ENCODE data around the gene NPTXR. TPM values are rescaled to one million over a fixed set of nuclear protein-coding genes. Genes with fewer than 3 reads are reported as not detected.

The NPTXR gene
- total RNA-seq, 6 experiments from 2014 or later, result 0.18 to 0.68 (median 0.28) TPM

GRCh38 chr22:38823637-38824036 lies 20.2 kb downstream of the NPTXR start:
- DNase-seq (no peak), ATAC-seq (no peak)
- H3K27me3 ChIP-seq, result no peaks in the 10 kb centered on the region
- H3K4me3 ChIP-seq, result no peak overlapping the region
- WGBS (ENCODE audit: insufficient coverage, low coverage, low lambda C conversion rate, missing lambda C conversion rate), result no CpG with 5 or more reads among the region's 2 CpGs
- no peak for TF ChIP-seq POLR2A (IDR thresholded peaks at IDR 0.05)
- TF ChIP-seq, protein P1, sequence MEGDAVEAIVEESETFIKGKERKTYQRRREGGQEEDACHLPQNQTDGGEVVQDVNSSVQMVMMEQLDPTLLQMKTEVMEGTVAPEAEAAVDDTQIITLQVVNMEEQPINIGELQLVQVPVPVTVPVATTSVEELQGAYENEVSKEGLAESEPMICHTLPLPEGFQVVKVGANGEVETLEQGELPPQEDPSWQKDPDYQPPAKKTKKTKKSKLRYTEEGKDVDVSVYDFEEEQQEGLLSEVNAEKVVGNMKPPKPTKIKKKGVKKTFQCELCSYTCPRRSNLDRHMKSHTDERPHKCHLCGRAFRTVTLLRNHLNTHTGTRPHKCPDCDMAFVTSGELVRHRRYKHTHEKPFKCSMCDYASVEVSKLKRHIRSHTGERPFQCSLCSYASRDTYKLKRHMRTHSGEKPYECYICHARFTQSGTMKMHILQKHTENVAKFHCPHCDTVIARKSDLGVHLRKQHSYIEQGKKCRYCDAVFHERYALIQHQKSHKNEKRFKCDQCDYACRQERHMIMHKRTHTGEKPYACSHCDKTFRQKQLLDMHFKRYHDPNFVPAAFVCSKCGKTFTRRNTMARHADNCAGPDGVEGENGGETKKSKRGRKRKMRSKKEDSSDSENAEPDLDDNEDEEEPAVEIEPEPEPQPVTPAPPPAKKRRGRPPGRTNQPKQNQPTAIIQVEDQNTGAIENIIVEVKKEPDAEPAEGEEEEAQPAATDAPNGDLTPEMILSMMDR (IDR thresholded peaks at IDR 0.05), result no peak
- H3K9me3 ChIP-seq, result no peaks in the 10 kb centered on the region
- intact Hi-C loops (cut with DNase I), result no loop called here
- H3K4me1 ChIP-seq, result no peaks in the 10 kb centered on the region
- H3K27ac ChIP-seq, result no peak overlapping the region
- no peaks in the 10 kb centered on the region for H3K36me3 ChIP-seq

GRCh38 chr22:38823076-38823475 lies 20.8 kb downstream of the NPTXR start:
- H3K27me3 ChIP-seq, result no peaks in the 10 kb centered on the region
- H3K4me3 ChIP-seq, result no peak overlapping the region
- WGBS (ENCODE audit: insufficient coverage, low coverage, low lambda C conversion rate, missing lambda C conversion rate), result 100% methylated on average over 2 of the region's 4 CpGs
- no peaks in the 10 kb centered on the region for H3K36me3 ChIP-seq
- ATAC-seq, result no peak
- TF ChIP-seq, protein P1 (IDR thresholded peaks at IDR 0.05), result no peak
- no peak for TF ChIP-seq POLR2A (IDR thresholded peaks at IDR 0.05)
- no peaks in the 10 kb centered on the region for H3K4me1 ChIP-seq
- H3K9me3 ChIP-seq, result no peaks in the 10 kb centered on the region
- peak in 1 of 3 donors; percentile 49 for DNase-seq
- no peak overlapping the region for H3K27ac ChIP-seq
- intact Hi-C loops (cut with DNase I), result no loop called here

GRCh38 chr22:38820020-38820419 lies 23.8 kb downstream of the NPTXR start:
- TF ChIP-seq, protein P1 (IDR thresholded peaks at IDR 0.05), result no peak
- no peak for TF ChIP-seq POLR2A (IDR thresholded peaks at IDR 0.05)
- no peaks in the 10 kb centered on the region for H3K9me3 ChIP-seq
- WGBS (ENCODE audit: insufficient coverage, low coverage, low lambda C conversion rate, missing lambda C conversion rate), result 60% methylated on average over 3 of the region's 8 CpGs
- no peaks in the 10 kb centered on the region for H3K27me3 ChIP-seq
- ATAC-seq (no peak), DNase-seq (peak in 1 of 3 donors; percentile 22)
- H3K4me3 ChIP-seq, result no peak overlapping the region
- intact Hi-C loops (cut with DNase I), result no loop called here
- no peak overlapping the region for H3K27ac ChIP-seq
- no peaks in the 10 kb centered on the region for H3K36me3 ChIP-seq
- no peaks in the 10 kb centered on the region for H3K4me1 ChIP-seq

DNA sequence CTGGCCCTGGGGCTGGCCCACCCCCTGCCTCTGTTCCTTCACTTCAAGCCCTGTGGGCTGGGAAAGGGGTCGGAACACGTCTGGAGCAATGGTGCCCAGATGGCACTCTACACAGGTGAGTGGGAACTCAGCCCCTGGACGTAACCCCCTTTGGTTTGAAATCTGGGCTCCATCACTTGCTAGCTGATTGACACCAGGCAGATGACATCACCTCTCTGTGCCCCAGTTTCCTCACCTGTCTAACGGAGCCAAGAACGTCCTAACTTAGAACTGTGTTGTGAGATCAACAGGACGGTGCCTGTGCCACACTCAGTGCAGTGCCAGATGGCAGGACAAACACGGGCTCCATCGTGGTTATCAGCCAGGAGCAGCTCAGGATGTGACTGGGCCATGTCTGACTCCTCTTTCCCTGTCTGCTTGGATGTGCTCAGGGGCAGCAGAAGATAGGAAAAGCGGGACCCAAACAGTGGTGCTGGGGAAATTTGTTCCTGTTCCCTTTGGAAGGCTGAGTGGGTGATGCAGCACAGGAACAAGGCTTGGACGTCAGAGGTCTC lies 24.4 kb downstream of the NPTXR start:
- Histone ChIP-seq H3K27me3 (no peaks in the 10 kb centered on the region), H3K27ac (no peak overlapping the region), H3K9me3 (no peaks in the 10 kb centered on the region), H3K4me3 (no peak overlapping the region), H3K36me3 (no peaks in the 10 kb centered on the region), H3K4me1 (no peaks in the 10 kb centered on the region)
- ATAC-seq (no peak), DNase-seq (no peak)
- intact Hi-C loops (cut with DNase I), result no loop called here
- TF ChIP-seq, protein P1 (IDR thresholded peaks at IDR 0.05), result no peak
- TF ChIP-seq POLR2A (IDR thresholded peaks at IDR 0.05), result no peak
- WGBS (ENCODE audit: insufficient coverage, low coverage, low lambda C conversion rate, missing lambda C conversion rate), result 33% methylated on average over 2 of the region's 10 CpGs

GRCh38 chr22:38817196-38817595 lies 26.6 kb downstream of the NPTXR start:
- intact Hi-C loops (cut with DNase I), result no loop called here
- H3K4me1 ChIP-seq, result no peaks in the 10 kb centered on the region
- no peaks in the 10 kb centered on the region for H3K36me3 ChIP-seq
- ATAC-seq, result no peak
- TF ChIP-seq, protein P1 (IDR thresholded peaks at IDR 0.05), result no peak
- TF ChIP-seq POLR2A (IDR thresholded peaks at IDR 0.05), result no peak
- H3K27me3 ChIP-seq, result no peaks in the 10 kb centered on the region
- WGBS (ENCODE audit: insufficient coverage, low coverage, low lambda C conversion rate, missing lambda C conversion rate), result 75% methylated on average over 6 of the region's 6 CpGs
- H3K4me3 ChIP-seq, result no peak overlapping the region
- H3K27ac ChIP-seq, result no peak overlapping the region
- no peak for DNase-seq
- H3K9me3 ChIP-seq, result no peaks in the 10 kb centered on the region

Data from right lobe of liver (tissue), 6 donors.